HG03175 (cell line): Measurements from ENCODE around the gene SEC61B.
"Not testable (repeated sequence)": the region's sequence is repeated elsewhere in the genome, so short reads cannot be mapped to it uniquely, and the experiment has no call there.

Experiments used
- ATAC-seq: cut with Tn5 transposase; IDR thresholded peaks from one replicate; pipeline ENCODE4 v1.9.1; 2021; ENCODE audit warnings: mild to moderate bottlenecking, moderate library complexity; ENCODE audit not compliant: unreplicated experiment

The SEC61B gene

GRCh38 chr9:99235926-99236634 lies 14.0 kb downstream of the SEC61B start:
- peak; percentile 98 for ATAC-seq

- no peak for ATAC-seq
These were observed 15.3 kb downstream of the SEC61B start for GRCh38 chr9:99237356-99237755.

- not testable (repeated sequence) for ATAC-seq
These were observed 15.8 kb downstream of the SEC61B start for GRCh38 chr9:99237849-99238248.

GRCh38 chr9:99238331-99238730 lies 16.2 kb downstream of the SEC61B start:
- ATAC-seq, result no peak

- ATAC-seq, result no peak
These were observed 17.4 kb downstream of the SEC61B start for GRCh38 chr9:99239341-99240060.

- no peak for ATAC-seq
These were observed 19.0 kb downstream of the SEC61B start for GRCh38 chr9:99241106-99241505.

GRCh38 chr9:99244344-99245260 lies 22.5 kb downstream of the SEC61B start:
- ATAC-seq, result peak; percentile 95

GRCh38 chr9:99249619-99250018 lies 27.5 kb downstream of the SEC61B start:
- no peak for ATAC-seq

GRCh38 chr9:99251157-99251556 lies 29.1 kb downstream of the SEC61B start:
- no peak for ATAC-seq

- ATAC-seq, result peak; percentile 39
These were observed 31.1 kb downstream of the SEC61B start for GRCh38 chr9:99253134-99253533.

GRCh38 chr9:99253772-99254431 lies 31.8 kb downstream of the SEC61B start:
- peak; percentile 91 for ATAC-seq

GRCh38 chr9:99255651-99256050 lies 33.6 kb downstream of the SEC61B start:
- no peak for ATAC-seq

GRCh38 chr9:99257723-99258389 lies 35.8 kb downstream of the SEC61B start:
- ATAC-seq, result no peak

- no peak for ATAC-seq
These were observed 37.3 kb downstream of the SEC61B start for GRCh38 chr9:99259231-99259918.

GRCh38 chr9:99261923-99262322 lies 39.8 kb downstream of the SEC61B start:
- no peak for ATAC-seq

GRCh38 chr9:99262949-99263418 lies 40.9 kb downstream of the SEC61B start:
- ATAC-seq, result peak; percentile 52

GRCh38 chr9:99264070-99264680 lies 42.1 kb downstream of the SEC61B start:
- no peak for ATAC-seq

- ATAC-seq, result no peak
These were observed 43.6 kb downstream of the SEC61B start for GRCh38 chr9:99265691-99266090.
